SK-N-MC (cell line): ENCODE measurements around the gene BEND2.
"Not testable (repeated sequence)": the region's sequence is repeated elsewhere in the genome, so short reads cannot be mapped to it uniquely, and the experiment has no call there.

Experiments
- DNase-seq: peaks from one replicate; pipeline ENCODE4 v3.0.0-alpha.2; 2011; ENCODE audit warnings: low read depth, low spot score
- H3K27ac ChIP-seq: fragments of 200-600 bp; sonication (generic); 2 replicates; pipeline ENCODE4 v1.5.1; 2016; ENCODE audit warnings: mixed run types
- H3K36me3 ChIP-seq: fragments of 200-600 bp; sonication (generic); 2 replicates; pipeline ENCODE4 v1.6.1; 2017; ENCODE audit warnings: antibody characterized with exemption, low read length, mixed read lengths; ENCODE audit not compliant: insufficient read depth
- H3K4me3 ChIP-seq: fragments of 200-600 bp; sonication (generic); 2 replicates; pipeline ENCODE4 v1.5.1; 2016
- H3K9ac ChIP-seq: fragments of 200-600 bp; sonication (generic); 2 replicates; pipeline ENCODE4 v1.8.0; 2017; ENCODE audit warnings: mixed run types, mixed read lengths; ENCODE audit not compliant: insufficient read length
- H3K9me3 ChIP-seq: fragments of 200-600 bp; sonication (generic); 2 replicates; pipeline ENCODE4 v1.6.1; 2017; ENCODE audit warnings: low read depth, mild to moderate bottlenecking, antibody characterized with exemption, low read length, moderate library complexity, mixed read lengths
- EZH2 ChIP-seq: fragments of 200-600 bp; sonication (generic); IDR thresholded peaks from one replicate; pipeline ENCODE4 v1.6.1; 2017; ENCODE audit warnings: antibody characterized with exemption
- FOXP2 ChIP-seq: optimal IDR thresholded peaks from 2 replicates; pipeline ENCODE3; 2011; ENCODE audit warnings: mild to moderate bottlenecking, moderate library complexity; ENCODE audit not compliant: insufficient read depth; ENCODE audit errors: extremely low read length, control extremely low read depth
- POLR2AphosphoS5 ChIP-seq: IDR thresholded peaks from 2 replicates; pipeline ENCODE4 v1.6.1; 2012; ENCODE audit warnings: mild to moderate bottlenecking, low read depth, low read length, borderline replicate concordance

Gene BEND2

GRCh38 chrX:18220786-18221185, at the start of gene BEND2:
Gene BEND2 (minus strand): TSS chrX:18220886. CDS start chrX:18220750, 136 bp downstream.
- no peak within 1 kb of the TSS for H3K4me3 ChIP-seq
- TF ChIP-seq FOXP2 (no peak), EZH2 (no peak), POLR2AphosphoS5 (no peak)
- no peaks in the 10 kb centered on the region for H3K36me3 ChIP-seq
- no peak within 1 kb of the TSS for H3K27ac ChIP-seq
- no peak for DNase-seq
- H3K9me3 ChIP-seq: no peaks in the 10 kb centered on the region
- no peak within 1 kb of the TSS for H3K9ac ChIP-seq

- no peak for DNase-seq
- TF ChIP-seq EZH2: no peak
- TF ChIP-seq FOXP2: no peak
- no peak for TF ChIP-seq POLR2AphosphoS5
- no peak overlapping the region for H3K4me3 ChIP-seq
- no peaks in the 10 kb centered on the region for H3K36me3 ChIP-seq
- no peak overlapping the region for H3K27ac ChIP-seq
- H3K9ac ChIP-seq: no peak overlapping the region
- no peaks in the 10 kb centered on the region for H3K9me3 ChIP-seq
Observed at GRCh38 chrX:18255059-18255458, 34.4 kb upstream of the BEND2 start.

- Histone ChIP-seq H3K9me3 (no peaks in the 10 kb centered on the region), H3K9ac (no peak overlapping the region), H3K36me3 (peaks cover 2% of the 10 kb centered on the region), H3K27ac (no peak overlapping the region), H3K4me3 (no peak overlapping the region)
- TF ChIP-seq EZH2 (no peak), POLR2AphosphoS5 (no peak), FOXP2 (no peak)
- peak; percentile 20 for DNase-seq
Observed at GRCh38 chrX:18252644-18253359, 32.1 kb upstream of the BEND2 start.

- not testable (repeated sequence) for H3K36me3 ChIP-seq, H3K27ac ChIP-seq, DNase-seq, H3K9me3 ChIP-seq, H3K4me3 ChIP-seq, H3K9ac ChIP-seq
Observed at GRCh38 chrX:18229646-18230045, 9.0 kb upstream of the BEND2 start.

GRCh38 chrX:18228069-18228468, 7.4 kb upstream of the BEND2 start:
- Histone ChIP-seq H3K36me3 (no peaks in the 10 kb centered on the region), H3K4me3 (no peak overlapping the region), H3K27ac (no peak overlapping the region), H3K9me3 (no peaks in the 10 kb centered on the region), H3K9ac (no peak overlapping the region)
- TF ChIP-seq FOXP2 (no peak), EZH2 (no peak), POLR2AphosphoS5 (no peak)
- no peak for DNase-seq

- Histone ChIP-seq H3K9ac (no peak overlapping the region), H3K27ac (no peak overlapping the region), H3K36me3 (no peaks in the 10 kb centered on the region), H3K4me3 (no peak overlapping the region), H3K9me3 (no peaks in the 10 kb centered on the region)
- no peak for DNase-seq
- no peak for TF ChIP-seq POLR2AphosphoS5
Observed at GRCh38 chrX:18227458-18227857, 6.8 kb upstream of the BEND2 start.

- Histone ChIP-seq H3K9me3 (no peaks in the 10 kb centered on the region), H3K36me3 (no peaks in the 10 kb centered on the region)
- DNase-seq: peak; percentile 6
Observed at GRCh38 chrX:18210470-18210869, 10.2 kb downstream of the BEND2 start.

GRCh38 chrX:18206657-18207056, 14.0 kb downstream of the BEND2 start:
- Histone ChIP-seq H3K4me3 (no peak overlapping the region), H3K9ac (no peak overlapping the region), H3K27ac (no peak overlapping the region), H3K9me3 (no peaks in the 10 kb centered on the region), H3K36me3 (no peaks in the 10 kb centered on the region)
- no peak for TF ChIP-seq POLR2AphosphoS5
- no peak for TF ChIP-seq EZH2
- TF ChIP-seq FOXP2: no peak
- no peak for DNase-seq

More at GRCh38 chrX:18210470-18210869, 10.2 kb downstream of the BEND2 start:
- Histone ChIP-seq H3K27ac (no peak overlapping the region), H3K9ac (no peak overlapping the region), H3K4me3 (no peak overlapping the region)
- TF ChIP-seq FOXP2: no peak
- no peak for TF ChIP-seq POLR2AphosphoS5
- TF ChIP-seq EZH2: no peak

- no peak for TF ChIP-seq EZH2
- Histone ChIP-seq H3K4me3 (no peak overlapping the region), H3K27ac (no peak overlapping the region), H3K36me3 (no peaks in the 10 kb centered on the region), H3K9me3 (no peaks in the 10 kb centered on the region), H3K9ac (no peak overlapping the region)
- DNase-seq: no peak
Observed at GRCh38 chrX:18203631-18204030, 17.1 kb downstream of the BEND2 start.
